HG02642 (cell line): ENCODE results near the gene HEMGN.

Source experiments
- ATAC-seq: cut with Tn5 transposase; IDR thresholded peaks from one replicate; pipeline ENCODE4 v1.9.1; 2021; ENCODE audit warnings: mild to moderate bottlenecking; ENCODE audit not compliant: unreplicated experiment, poor library complexity

Gene HEMGN

GRCh38 chr9:97904725-97905124 is 33.2 kb downstream of the HEMGN start:
- ATAC-seq: no peak

GRCh38 chr9:97903177-97903576 is 34.8 kb downstream of the HEMGN start:
- ATAC-seq: no peak

- ATAC-seq: no peak
These were observed 37.0 kb downstream of the HEMGN start for GRCh38 chr9:97900738-97901565.

- ATAC-seq: no peak
These were observed 37.8 kb downstream of the HEMGN start for GRCh38 chr9:97900103-97900737.

- ATAC-seq: no peak
These were observed 42.2 kb downstream of the HEMGN start for GRCh38 chr9:97895695-97896332.

- ATAC-seq: no peak
These were observed 42.8 kb downstream of the HEMGN start for GRCh38 chr9:97895211-97895610.

GRCh38 chr9:97892421-97892820 is 45.6 kb downstream of the HEMGN start:
- ATAC-seq: no peak

- no peak for ATAC-seq
These were observed 46.2 kb downstream of the HEMGN start for GRCh38 chr9:97891736-97892135.

GRCh38 chr9:97889941-97890887 is 47.8 kb downstream of the HEMGN start:
- ATAC-seq: no peak

- no peak for ATAC-seq
These were observed 57.6 kb downstream of the HEMGN start for GRCh38 chr9:97880336-97880735.
